Liver (tissue), 9 donors: Measurements from ENCODE around the gene SNX18. TPM values are rescaled to one million over a fixed set of nuclear protein-coding genes. Genes with fewer than 3 reads are reported as not detected.

Source experiments
- DNase-seq: peaks from one replicate; pipeline ENCODE4 v3.0.0-alpha.2; 2017; ENCODE audit warnings: low spot score
- H3K27ac ChIP-seq, 2 donors: one replicate each; pipeline ENCODE4 v1.7.0; 2013; ENCODE audit warnings: inconsistent platforms in 2 of 2, low read length in 2 of 2, control low read depth in 1 of 2, low read depth in 1 of 2, mild to moderate bottlenecking in 1 of 2
- H3K27me3 ChIP-seq, 4 donors: one replicate each; pipeline versions ENCODE4 v1.6.1 to v1.7.0; 2013; ENCODE audit warnings: low read length in 3 of 4, inconsistent platforms in 1 of 4, mild to moderate bottlenecking in 1 of 4, moderate library complexity in 1 of 4; ENCODE audit not compliant: control insufficient read depth in 4 of 4, insufficient read depth in 4 of 4
- H3K36me3 ChIP-seq, 4 donors: one replicate each; pipeline versions ENCODE4 v1.6.1 to v1.7.0; 2013; ENCODE audit warnings: low read length in 3 of 4, mild to moderate bottlenecking in 3 of 4, low read depth in 1 of 4, moderate library complexity in 1 of 4; ENCODE audit not compliant: control insufficient read depth in 4 of 4, insufficient read depth in 3 of 4
- H3K4me1 ChIP-seq, 4 donors: one replicate each; pipeline versions ENCODE4 v1.6.1 to v1.7.0; 2013; ENCODE audit warnings: low read length in 3 of 4, mild to moderate bottlenecking in 3 of 4, moderate library complexity in 1 of 4; ENCODE audit not compliant: control insufficient read depth in 4 of 4, insufficient read depth in 4 of 4
- H3K4me3 ChIP-seq, 3 donors: one replicate each; pipeline versions ENCODE4 v1.6.1 to v1.7.0; 2013; ENCODE audit warnings: low read length in 3 of 3, control low read depth in 1 of 3, low read depth in 1 of 3, mild to moderate bottlenecking in 1 of 3
- H3K9ac ChIP-seq, 2 donors: one replicate each; pipeline ENCODE4 v1.7.0; 2013; ENCODE audit warnings: low read length in 2 of 2, mild to moderate bottlenecking in 2 of 2, moderate library complexity in 2 of 2, control low read depth in 1 of 2, low read depth in 1 of 2
- H3K9me3 ChIP-seq, 4 donors: one replicate each; pipeline versions ENCODE4 v1.6.1 to v1.7.0; 2013; ENCODE audit warnings: low read length in 3 of 4; ENCODE audit not compliant: control insufficient read depth in 4 of 4
- ATF3 ChIP-seq: IDR thresholded peaks from 2 replicates; pipeline ENCODE4 v1.6.1; 2016; ENCODE audit warnings: antibody characterized with exemption
- CTCF ChIP-seq: fragments of 150-350 bp; IDR thresholded peaks from 2 replicates; pipeline ENCODE4 v1.5.1; 2017; ENCODE audit warnings: improper control_type of control experiment, low read depth, low read length; ENCODE audit not compliant: missing input control
- EGR1 ChIP-seq, 2 donors: IDR thresholded peaks; 2 replicates each; pipeline ENCODE4 v1.6.1; 2016 to 2018; ENCODE audit warnings: antibody characterized with exemption in 2 of 2, low read depth in 2 of 2
- FOXA1 ChIP-seq: IDR thresholded peaks from 2 replicates; pipeline ENCODE4 v1.6.1; 2016; ENCODE audit warnings: antibody characterized with exemption
- FOXA2 ChIP-seq: IDR thresholded peaks from 2 replicates; pipeline ENCODE4 v1.6.1; 2016; ENCODE audit warnings: antibody characterized with exemption
- JUND ChIP-seq, 2 donors: IDR thresholded peaks; 2 replicates each; pipeline ENCODE4 v1.6.1; 2016; ENCODE audit warnings: antibody characterized with exemption in 2 of 2
- MAX ChIP-seq: IDR thresholded peaks from 2 replicates; pipeline ENCODE4 v1.6.1; 2016; ENCODE audit warnings: antibody characterized with exemption
- NR2F2 ChIP-seq: IDR thresholded peaks from 2 replicates; pipeline ENCODE4 v1.6.1; 2016; ENCODE audit warnings: antibody characterized with exemption
- RAD21 ChIP-seq, 2 donors: IDR thresholded peaks; 2 replicates each; pipeline ENCODE4 v1.6.1; 2016; ENCODE audit warnings: antibody characterized with exemption in 2 of 2, mild to moderate bottlenecking in 2 of 2
- REST ChIP-seq: IDR thresholded peaks from 2 replicates; pipeline ENCODE4 v1.6.1; 2016; ENCODE audit warnings: antibody characterized with exemption, mild to moderate bottlenecking
- RXRA ChIP-seq, 2 donors: IDR thresholded peaks; 2 replicates each; pipeline ENCODE4 v1.6.1; 2017 to 2018; ENCODE audit warnings: antibody characterized with exemption in 2 of 2, mild to moderate bottlenecking in 1 of 2
- SP1 ChIP-seq: IDR thresholded peaks from 2 replicates; pipeline ENCODE4 v1.6.1; 2018; ENCODE audit warnings: antibody characterized with exemption, mild to moderate bottlenecking
- YY1 ChIP-seq: IDR thresholded peaks from 2 replicates; pipeline ENCODE4 v1.6.1; 2016; ENCODE audit warnings: antibody characterized with exemption, mild to moderate bottlenecking
- ZBTB33 ChIP-seq: IDR thresholded peaks from 2 replicates; pipeline ENCODE4 v1.6.1; 2016; ENCODE audit warnings: antibody characterized with exemption
- WGBS: extraction: QIAGEN DNeasy Blood & Tissue Kit; methylation state at CpG from one replicate; pipeline ENCODE4 v1.1.7; 2013; 5-methylcytosine and 5-hydroxymethylcytosine counted together
- polyA plus RNA-seq, 2 donors: library from polyadenylated mRNA; stranded (reverse) in 1 of 2; unstranded in 1 of 2; fragments of 200-250 nt in 1 of 2; fragments of >200 nt in 1 of 2; fragmentation: Nextera tagmentation in 1 of 2; extraction: Ambion mirVana in 1 of 2; gene quantifications; one replicate each; pipeline versions ENCODE4 v1.2.1 to v1.2.3, GENCODE V29; 2013 to 2015
- total RNA-seq, 2 donors: library from RNA; depleted of rRNA; stranded (reverse); fragments of >200 nt; gene quantifications; one replicate each; pipeline ENCODE4 v1.2.3, GENCODE V29; 2014
- donor health status: healthy.
- donor health status: healthy.
- donor health status: healthy.
- donor health status: healthy.
- donor health status: healthy.

SNX18 gene
- total and polyA plus RNA-seq, 4 donors = 4.9 to 32.5 (median 12.6) TPM

- TF ChIP-seq ATF3 = no peak
- no peak for TF ChIP-seq RAD21 (IDR thresholded peaks at IDR 0.05)
- no peak for TF ChIP-seq RXRA (IDR thresholded peaks at IDR 0.05)
- no peak for TF ChIP-seq NR2F2
- no peak for TF ChIP-seq FOXA1
- TF ChIP-seq EGR1 (IDR thresholded peaks at IDR 0.05; ENCODE audit: low read depth in 2 of 2) = no peak
- TF ChIP-seq FOXA2 = no peak
- no peak for TF ChIP-seq SP1
- TF ChIP-seq MAX = no peak
Measured at GRCh38 chr5:54589786-54590185, 72.2 kb downstream of the SNX18 start (continued).

GRCh38 chr5:54590824-54591223, 73.3 kb downstream of the SNX18 start:
- no peaks in the 10 kb centered on the region for H3K36me3 ChIP-seq
- no peaks in the 10 kb centered on the region for H3K27me3 ChIP-seq
- WGBS = 93% methylated on average over 3 of the region's 3 CpGs
- DNase-seq = no peak
- H3K9me3 ChIP-seq = peaks cover 0 to 3% (median 0%) of the 10 kb centered on the region in 4 donors
- H3K27ac ChIP-seq = no peak overlapping the region
- TF ChIP-seq SP1 (no peak), NR2F2 (no peak), YY1 (no peak), JUND (IDR thresholded peaks at IDR 0.05) (no peak), FOXA2 (no peak), REST (no peak), ZBTB33 (no peak), CTCF (no peak)
- H3K4me3 ChIP-seq = no peak overlapping the region
- no peaks in the 10 kb centered on the region for H3K4me1 ChIP-seq
- H3K9ac ChIP-seq = no peak overlapping the region

- Histone ChIP-seq H3K27ac (no peak overlapping the region), H3K9me3 (peaks cover 0 to 4% (median 0%) of the 10 kb centered on the region in 4 donors), H3K4me1 (no peaks in the 10 kb centered on the region), H3K27me3 (no peaks in the 10 kb centered on the region), H3K36me3 (no peaks in the 10 kb centered on the region), H3K4me3 (no peak overlapping the region), H3K9ac (no peak overlapping the region)
- TF ChIP-seq ZBTB33 (no peak), MAX (no peak), SP1 (no peak), RAD21 (IDR thresholded peaks at IDR 0.05) (no peak), NR2F2 (no peak)
- DNase-seq = no peak
Measured at GRCh38 chr5:54593779-54594178, 76.2 kb downstream of the SNX18 start.
